AG08395 (cell line): ENCODE measurements around the gene ABLIM3.

ENCODE experiments used
- DNase-seq: peaks from one replicate; pipeline ENCODE4 v3.0.0; 2012; ENCODE audit warnings: mixed read lengths, low spot score

ABLIM3 gene

GRCh38 chr5:149282027-149282965 lies 141.0 kb downstream of the ABLIM3 start:
- no peak for DNase-seq

DNA sequence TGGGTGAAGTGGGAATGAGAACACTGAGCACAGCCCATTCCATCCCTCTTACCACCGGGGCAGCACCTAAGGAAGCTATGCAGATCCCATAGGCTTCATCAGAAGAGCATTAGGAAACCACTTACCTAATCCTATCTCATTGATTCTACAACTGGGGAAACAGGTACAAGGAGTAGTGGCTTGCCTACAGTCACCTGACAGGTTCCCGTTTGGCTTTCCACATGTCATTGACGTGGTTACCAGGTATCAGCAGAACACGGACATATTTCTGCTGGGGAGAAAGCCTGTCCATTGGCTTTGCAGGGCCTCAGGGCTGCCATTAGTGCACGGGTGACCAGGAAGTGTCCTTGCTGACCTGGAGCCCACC lies 141.7 kb downstream of the ABLIM3 start:
- no peak for DNase-seq

GRCh38 chr5:149283626-149284480 lies 142.6 kb downstream of the ABLIM3 start:
- peak; percentile 42 for DNase-seq

DNA sequence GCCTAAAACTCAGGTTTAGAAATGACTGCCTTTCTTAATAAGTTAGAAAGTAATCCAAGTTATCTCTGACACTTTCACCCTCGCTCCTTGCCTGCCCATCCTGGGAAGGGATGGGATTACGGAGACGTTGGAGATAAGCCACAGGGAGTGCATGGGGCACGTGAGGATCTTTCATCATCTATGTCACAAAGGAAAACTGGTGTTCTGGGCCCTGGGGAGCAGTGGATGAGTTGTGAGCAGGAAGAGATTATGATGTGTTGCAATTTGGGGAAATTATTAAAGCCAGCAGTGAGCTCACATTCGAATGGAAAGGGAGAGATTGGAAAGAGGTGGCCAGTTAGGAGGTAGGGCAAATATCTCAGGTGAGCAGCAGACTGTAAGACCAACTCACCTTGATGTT lies 143.2 kb downstream of the ABLIM3 start:
- DNase-seq = peak; percentile 64

DNA sequence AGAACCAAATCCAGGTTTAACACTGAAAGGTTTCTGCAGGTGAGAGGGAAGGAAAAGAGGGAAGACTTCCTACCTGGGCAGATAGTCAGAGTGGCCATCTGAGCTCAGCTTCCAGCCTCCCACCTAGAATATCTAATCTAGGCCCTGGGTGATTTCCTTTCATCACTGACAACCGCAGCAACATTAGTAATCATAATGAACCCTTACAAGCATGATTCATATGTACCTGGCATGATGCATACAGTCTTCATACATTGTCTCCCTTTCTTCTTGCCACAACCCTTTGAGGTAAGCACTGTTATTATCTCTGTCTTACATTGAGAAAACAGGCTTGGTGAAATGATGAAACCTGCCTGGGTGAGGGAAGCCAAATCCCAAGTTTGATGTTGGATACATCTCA lies 143.9 kb downstream of the ABLIM3 start:
- DNase-seq = no peak

GRCh38 chr5:149288436-149288835 lies 147.1 kb downstream of the ABLIM3 start:
- no peak for DNase-seq

GRCh38 chr5:149289301-149289700 lies 148.0 kb downstream of the ABLIM3 start:
- no peak for DNase-seq

GRCh38 chr5:149294872-149295829 lies 153.9 kb downstream of the ABLIM3 start:
- no peak for DNase-seq

GRCh38 chr5:149297340-149298025 lies 156.2 kb downstream of the ABLIM3 start:
- no peak for DNase-seq

DNA sequence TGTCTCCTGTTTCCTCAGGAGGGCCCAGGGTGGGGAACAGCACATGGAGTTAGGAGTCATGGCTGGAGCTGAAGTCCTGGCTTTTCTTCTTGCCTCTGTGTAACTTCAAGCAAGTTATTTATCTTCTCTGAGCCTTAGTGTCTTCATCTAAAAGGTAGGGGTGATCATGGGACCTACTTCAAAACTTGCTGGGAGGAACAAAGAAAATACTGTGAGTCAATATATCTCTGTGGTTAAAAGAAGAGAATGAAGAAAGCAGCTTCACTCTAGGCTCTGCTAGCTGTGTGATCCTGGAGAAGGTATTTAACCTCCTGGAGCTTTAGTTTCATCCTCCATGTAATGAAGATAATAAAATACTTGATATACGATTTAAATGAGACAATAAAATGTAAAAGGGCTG lies 156.9 kb downstream of the ABLIM3 start:
- no peak for DNase-seq

DNA sequence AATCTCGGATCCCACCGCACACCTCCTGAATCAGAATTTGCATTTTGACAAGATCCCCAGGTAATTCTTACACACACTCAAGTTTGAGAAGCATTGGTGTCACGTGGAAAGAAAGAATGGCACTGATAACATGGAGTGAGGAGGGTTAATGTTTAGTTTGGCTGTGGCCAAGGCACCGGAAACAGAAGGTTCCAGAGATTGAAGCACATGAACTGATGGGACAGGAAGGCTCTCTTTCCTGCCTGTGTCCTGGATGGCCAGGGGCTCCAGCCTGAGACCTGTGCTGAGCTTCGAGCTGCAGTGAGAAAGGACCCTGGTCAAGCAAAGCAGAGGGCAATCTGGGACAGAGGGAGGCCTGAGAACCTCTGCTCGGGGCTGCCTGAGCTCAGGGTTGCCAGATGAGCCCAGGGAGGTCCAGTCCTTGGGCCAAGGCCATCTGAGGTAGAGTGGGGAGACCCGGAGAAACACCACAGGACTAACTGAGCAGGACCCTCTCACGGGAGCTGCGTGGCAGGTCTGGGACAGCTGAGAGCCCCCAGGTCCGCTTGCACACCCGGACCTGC lies 157.6 kb downstream of the ABLIM3 start:
- no peak for DNase-seq

DNA sequence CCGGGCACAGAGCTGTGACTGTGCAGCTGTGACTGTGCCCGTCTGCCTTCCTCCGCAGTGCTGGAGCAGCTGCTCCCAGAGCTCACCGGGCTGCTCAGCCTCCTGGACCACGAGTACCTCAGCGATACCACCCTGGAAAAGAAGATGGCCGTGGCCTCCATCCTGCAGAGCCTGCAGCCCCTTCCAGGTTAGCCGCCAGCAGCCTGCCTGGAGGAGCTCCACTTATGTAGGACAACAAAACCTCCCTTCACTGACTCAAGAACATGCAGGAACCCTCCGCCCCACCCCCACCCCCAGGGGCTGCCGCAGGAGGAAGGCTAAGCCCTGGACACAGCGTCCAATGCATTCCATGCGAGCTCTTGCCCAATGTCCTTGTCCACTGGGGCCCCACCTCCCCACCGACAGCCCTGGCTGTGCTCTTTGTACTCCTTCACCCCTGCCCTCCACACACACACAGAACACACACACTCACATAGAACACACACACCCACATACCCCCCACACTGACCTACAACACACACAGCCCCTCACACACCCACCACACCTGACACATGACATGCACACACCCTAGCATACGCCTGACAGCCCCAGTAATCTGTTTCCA lies 158.3 kb downstream of the ABLIM3 start:
- DNase-seq = no peak

DNA sequence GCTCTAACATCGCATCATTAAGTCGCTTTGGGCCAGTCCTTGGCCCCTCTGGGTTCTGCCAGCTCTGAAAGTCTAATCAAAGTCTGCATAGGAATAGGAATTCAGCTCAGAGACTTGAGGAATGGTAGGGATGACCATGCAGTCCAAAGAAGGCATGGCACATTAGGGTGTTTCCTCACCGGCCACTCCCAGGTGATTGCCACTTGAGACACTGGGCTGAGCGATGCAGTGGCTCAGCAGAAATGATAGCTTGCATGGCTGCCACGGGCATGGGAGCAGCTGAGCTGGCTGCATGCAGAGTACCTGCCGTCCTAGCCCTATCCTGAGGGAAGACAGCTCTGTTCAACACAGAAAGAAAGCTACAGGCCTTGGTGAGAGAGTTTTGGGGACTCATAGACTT lies 159.1 kb downstream of the ABLIM3 start:
- no peak for DNase-seq

GRCh38 chr5:149301049-149301743 lies 159.9 kb downstream of the ABLIM3 start:
- DNase-seq = no peak

GRCh38 chr5:149301744-149302380 lies 160.6 kb downstream of the ABLIM3 start:
- peak; percentile 55 for DNase-seq

GRCh38 chr5:149302641-149303040 lies 161.3 kb downstream of the ABLIM3 start:
- no peak for DNase-seq

- DNase-seq = no peak
These were observed 161.9 kb downstream of the ABLIM3 start for GRCh38 chr5:149303210-149303609.

- DNase-seq = no peak
These were observed 163.1 kb downstream of the ABLIM3 start for GRCh38 chr5:149304195-149305078.
